Thymus (tissue), 11 donors: ENCODE measurements around the gene HEATR5A. TPM values are rescaled to one million over a fixed set of nuclear protein-coding genes. Genes with fewer than 3 reads are reported as not detected.

Source experiments
- DNase-seq, 9 donors: peaks; one replicate each; pipeline ENCODE4 v3.0.0-alpha.2; 2013; ENCODE audit warnings: low spot score in 9 of 9, low read depth in 6 of 9, missing footprints in 1 of 9
- H3K27ac ChIP-seq, 2 donors: one replicate each; pipeline ENCODE4 v1.5.1; 2013; ENCODE audit warnings: control low read depth in 1 of 2, low read depth in 1 of 2, low read length in 1 of 2, mild to moderate bottlenecking in 1 of 2, moderate library complexity in 1 of 2
- H3K27me3 ChIP-seq, 2 donors: one replicate each; pipeline ENCODE4 v1.5.1; 2013; ENCODE audit warnings: low read length in 1 of 2; ENCODE audit not compliant: control insufficient read depth in 2 of 2, insufficient read depth in 1 of 2
- H3K36me3 ChIP-seq, 2 donors: one replicate each; pipeline ENCODE4 v1.5.1; 2013; ENCODE audit warnings: low read length in 1 of 2, mild to moderate bottlenecking in 1 of 2, moderate library complexity in 1 of 2; ENCODE audit not compliant: control insufficient read depth in 2 of 2, insufficient read depth in 2 of 2
- H3K4me1 ChIP-seq, 2 donors: one replicate each; pipeline ENCODE4 v1.5.1; 2013; ENCODE audit warnings: low read length in 2 of 2; ENCODE audit not compliant: control insufficient read depth in 2 of 2, insufficient read depth in 2 of 2
- H3K4me3 ChIP-seq, 2 donors: one replicate each; pipeline ENCODE4 v1.5.1; 2013; ENCODE audit warnings: low read length in 2 of 2, control low read depth in 1 of 2, mild to moderate bottlenecking in 1 of 2
- H3K9me3 ChIP-seq, 2 donors: one replicate each; pipeline ENCODE4 v1.5.1; 2013; ENCODE audit warnings: low read length in 1 of 2, mild to moderate bottlenecking in 1 of 2; ENCODE audit not compliant: control insufficient read depth in 2 of 2, insufficient read depth in 1 of 2
- WGBS: extraction: QIAGEN DNeasy Blood & Tissue Kit; methylation state at CpG from one replicate; pipeline ENCODE4 v1.1.7; 2013; 5-methylcytosine and 5-hydroxymethylcytosine counted together
- polyA plus RNA-seq: library from polyadenylated mRNA; stranded (reverse); fragments of 200-250 nt; gene quantifications from one replicate; pipeline ENCODE4 v1.2.3, GENCODE V29; 2013
- total RNA-seq: library from RNA; stranded (reverse); fragments of 120-200 nt; gene quantifications from one replicate; pipeline ENCODE4 v1.2.4, GENCODE V29; 2013
- donor health status: healthy.

The HEATR5A gene
- total and polyA plus RNA-seq, 2 donors: 7.5 to 10.9 TPM

DNA sequence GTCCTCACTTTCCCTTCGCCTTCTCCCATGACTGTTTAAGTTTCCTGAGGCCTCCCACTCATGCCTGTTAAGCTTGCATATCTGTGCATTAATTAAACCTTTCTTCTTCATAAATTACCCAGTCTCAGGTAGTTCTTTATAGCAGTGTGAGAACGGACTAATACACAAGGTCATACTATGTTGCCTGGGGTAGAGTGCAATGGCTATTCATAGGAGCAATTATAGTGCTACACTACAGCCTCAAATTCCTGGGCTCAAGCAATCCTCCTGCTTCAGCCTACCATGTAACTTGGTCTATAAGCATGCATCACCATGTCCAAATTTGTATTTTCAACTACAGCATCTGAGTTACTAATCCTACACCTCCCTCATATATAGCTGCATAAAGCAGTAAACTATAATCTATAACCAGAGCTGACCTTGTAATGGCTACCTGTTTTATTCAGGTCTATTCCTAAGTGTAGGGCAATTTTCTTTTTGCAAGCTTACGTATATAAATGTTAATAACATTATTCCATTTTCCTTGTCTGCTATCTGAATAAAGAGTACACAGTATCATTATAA lies 18.9 kb downstream of the HEATR5A start:
- DNase-seq: no peak
- WGBS: 98% methylated on average over 3 of the region's 3 CpGs
- Histone ChIP-seq H3K9me3 (no peaks in the 10 kb centered on the region), H3K4me3 (no peak overlapping the region), H3K4me1 (no peaks in the 10 kb centered on the region), H3K27me3 (no peaks in the 10 kb centered on the region), H3K36me3 (no peaks in the 10 kb centered on the region), H3K27ac (no peak overlapping the region)

DNA sequence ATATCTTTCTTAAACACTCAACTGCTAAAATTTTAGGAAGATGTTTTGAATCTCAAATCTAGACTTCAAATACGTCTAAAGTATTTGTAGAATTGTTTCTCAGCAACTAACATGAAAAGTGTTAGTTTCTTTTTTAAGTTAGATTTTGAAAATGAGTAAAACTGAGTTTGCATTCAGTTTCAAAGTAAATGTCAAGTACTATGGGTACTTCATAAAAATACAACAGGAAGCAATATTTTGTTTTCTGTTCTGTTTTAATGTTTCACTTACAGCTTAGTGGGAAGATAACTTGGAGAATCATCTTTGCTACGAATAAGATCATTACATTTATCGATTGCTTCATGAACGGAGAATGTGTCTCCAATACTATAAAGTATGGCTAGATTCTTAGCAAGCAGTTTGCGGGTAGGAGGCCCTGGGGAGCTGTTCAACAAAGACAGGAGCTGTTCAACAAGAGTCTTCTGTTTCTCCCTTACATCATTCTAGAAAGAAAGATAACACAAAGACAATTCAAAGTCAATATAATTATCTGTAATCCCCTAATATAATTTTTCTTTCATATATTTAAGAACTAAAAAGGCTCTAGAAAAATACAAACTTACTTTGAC lies 20.2 kb downstream of the HEATR5A start:
- H3K27ac ChIP-seq: no peak overlapping the region
- H3K9me3 ChIP-seq: no peaks in the 10 kb centered on the region
- WGBS: 95% methylated on average over 5 of the region's 5 CpGs
- no peak for DNase-seq
- H3K27me3 ChIP-seq: no peaks in the 10 kb centered on the region
- no peak overlapping the region for H3K4me3 ChIP-seq
- no peaks in the 10 kb centered on the region for H3K4me1 ChIP-seq
- no peaks in the 10 kb centered on the region for H3K36me3 ChIP-seq

DNA sequence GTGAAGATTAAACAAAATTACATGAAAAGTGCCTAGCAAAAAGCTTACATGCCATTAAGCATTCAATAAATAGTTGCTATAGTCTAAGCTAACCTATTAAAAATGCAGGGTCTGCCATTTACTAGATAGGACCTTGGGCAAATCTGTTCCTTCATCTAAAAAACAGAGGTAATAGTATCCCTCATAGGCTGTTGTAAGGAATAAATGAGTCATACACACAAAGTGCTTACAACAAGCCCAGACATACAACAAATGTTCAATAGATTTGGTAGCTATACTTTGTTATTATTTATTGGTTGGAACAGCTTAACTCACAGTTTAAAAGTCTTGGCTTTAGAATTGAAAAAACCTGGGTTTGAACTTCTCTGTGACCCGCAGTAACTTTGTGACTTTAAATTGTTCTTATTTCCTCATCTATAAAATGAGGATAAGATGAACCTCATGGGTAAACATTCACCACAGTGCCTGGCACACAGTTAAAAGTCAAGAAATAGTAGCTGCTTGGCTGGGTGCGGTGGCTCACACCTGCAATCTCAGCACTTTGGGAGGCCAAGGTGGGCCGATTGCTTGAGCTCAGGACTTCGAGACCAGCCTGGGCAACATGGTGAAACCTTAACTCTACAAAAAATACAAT lies 24.7 kb downstream of the HEATR5A start:
- WGBS: 98% methylated on average over 4 of the region's 4 CpGs

DNA sequence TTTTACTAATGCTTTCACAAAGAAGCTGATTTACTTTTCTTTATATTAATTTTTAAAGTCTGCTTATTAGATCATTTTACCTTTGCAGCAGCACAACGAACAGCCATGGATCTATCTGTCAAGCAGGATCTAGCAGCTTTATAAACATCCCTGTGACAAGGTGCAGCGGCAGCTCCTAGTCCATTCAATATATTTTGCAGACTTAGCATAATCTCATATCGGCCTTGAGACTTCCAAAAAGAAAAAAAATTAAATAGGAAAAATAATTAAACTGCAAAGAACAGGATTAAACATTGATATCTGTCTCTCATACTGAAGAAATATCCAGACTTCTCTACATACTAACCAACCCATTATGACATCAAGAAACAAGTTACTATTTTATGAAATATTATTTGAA lies 25.2 kb downstream of the HEATR5A start:
- no peak for DNase-seq
- H3K9me3 ChIP-seq: no peaks in the 10 kb centered on the region
- H3K4me3 ChIP-seq: no peak overlapping the region
- no peaks in the 10 kb centered on the region for H3K36me3 ChIP-seq
- 97% methylated on average over 3 of the region's 3 CpGs for WGBS
- peaks cover 0 to 3% of the 10 kb centered on the region in 2 donors for H3K4me1 ChIP-seq
- no peaks in the 10 kb centered on the region for H3K27me3 ChIP-seq
- H3K27ac ChIP-seq: no peak overlapping the region

More for the DNA sequence above, 24.7 kb downstream of the HEATR5A start:
- no peak overlapping the region for H3K27ac ChIP-seq
- H3K4me3 ChIP-seq: no peak overlapping the region
- no peaks in the 10 kb centered on the region for H3K27me3 ChIP-seq
- H3K36me3 ChIP-seq: no peaks in the 10 kb centered on the region
- DNase-seq: no peak
- H3K4me1 ChIP-seq: peaks cover 0 to 3% of the 10 kb centered on the region in 2 donors
- H3K9me3 ChIP-seq: no peaks in the 10 kb centered on the region

DNA sequence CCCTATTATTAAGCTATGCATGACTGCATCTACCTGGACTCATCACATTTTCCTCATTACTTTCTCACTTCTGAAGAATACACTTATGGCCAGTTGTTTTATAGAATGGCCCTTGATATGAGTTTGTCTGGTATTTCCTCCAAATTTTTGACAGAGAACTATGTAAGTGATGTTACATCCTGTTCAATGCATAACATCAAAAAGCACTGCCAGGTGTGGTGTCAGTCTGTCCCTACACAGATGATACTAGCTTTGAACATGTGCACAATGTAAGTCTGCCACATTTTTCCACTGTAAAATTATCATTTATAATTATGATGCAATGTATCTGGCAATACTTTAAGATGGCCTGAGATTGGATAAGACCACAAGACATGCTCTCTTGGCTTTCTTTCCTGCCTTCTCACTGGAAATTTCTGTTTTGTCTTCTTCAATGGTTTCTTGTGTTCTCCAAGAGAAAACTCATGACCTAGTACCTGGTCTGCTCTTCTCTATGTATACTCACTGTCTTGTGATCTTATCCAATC lies 28.3 kb downstream of the HEATR5A start:
- no peak overlapping the region for H3K4me3 ChIP-seq
- H3K4me1 ChIP-seq: peaks cover 0 to 3% of the 10 kb centered on the region in 2 donors
- H3K27ac ChIP-seq: no peak overlapping the region
- no peaks in the 10 kb centered on the region for H3K9me3 ChIP-seq
- H3K36me3 ChIP-seq: no peaks in the 10 kb centered on the region
- no peaks in the 10 kb centered on the region for H3K27me3 ChIP-seq
- DNase-seq: peak in 4 of 9 donors; percentile 16 to 50 (median 20)

DNA sequence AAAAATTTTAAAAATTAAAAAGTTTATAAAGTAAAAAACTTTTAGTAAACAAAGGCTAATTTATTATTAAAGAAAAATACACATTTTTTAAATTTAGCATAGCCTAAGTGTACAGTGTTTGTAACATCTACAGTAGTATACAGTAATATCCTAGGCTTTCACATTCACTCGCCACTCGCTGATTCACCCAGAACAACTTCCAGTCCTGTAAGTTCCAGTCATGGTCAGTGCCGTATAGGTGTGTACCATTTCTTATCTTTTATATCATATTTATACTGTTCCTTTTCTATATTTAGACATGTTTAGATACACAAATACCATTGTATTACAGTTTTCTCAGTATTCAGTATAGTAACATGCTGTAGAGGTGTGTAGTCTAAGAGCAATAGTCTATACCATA lies 28.9 kb downstream of the HEATR5A start:
- Histone ChIP-seq H3K4me3 (no peak overlapping the region), H3K9me3 (no peaks in the 10 kb centered on the region), H3K36me3 (no peaks in the 10 kb centered on the region), H3K27me3 (no peaks in the 10 kb centered on the region), H3K27ac (no peak overlapping the region), H3K4me1 (peaks cover 0 to 3% of the 10 kb centered on the region in 2 donors)
- over 99% methylated on average over 3 of the region's 3 CpGs for WGBS
- DNase-seq: no peak

DNA sequence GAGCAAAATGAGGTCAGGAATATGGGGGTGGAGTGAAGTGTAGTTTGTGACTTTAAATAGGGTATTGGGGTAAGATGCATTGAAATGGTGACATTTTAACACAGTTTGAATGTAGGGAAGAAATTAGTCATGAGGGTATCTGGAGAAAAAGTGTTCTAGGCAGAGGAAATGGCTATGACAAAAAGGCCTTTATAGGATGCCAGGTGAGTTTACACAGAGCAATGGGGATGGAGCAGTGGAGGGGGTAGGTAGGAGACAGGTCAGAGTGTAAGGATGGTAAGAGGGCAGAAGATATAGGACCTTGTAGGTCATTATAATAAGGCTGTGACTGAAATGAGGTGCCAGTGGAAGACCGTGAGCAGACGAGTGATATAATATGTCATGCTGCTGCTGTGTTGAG lies 30.4 kb downstream of the HEATR5A start:
- Histone ChIP-seq H3K27me3 (no peaks in the 10 kb centered on the region), H3K4me3 (no peak overlapping the region), H3K9me3 (no peaks in the 10 kb centered on the region), H3K4me1 (peaks cover 0 to 3% of the 10 kb centered on the region in 2 donors), H3K27ac (no peak overlapping the region), H3K36me3 (no peaks in the 10 kb centered on the region)
- no peak for DNase-seq
- WGBS: 95% methylated on average over 2 of the region's 2 CpGs

DNA sequence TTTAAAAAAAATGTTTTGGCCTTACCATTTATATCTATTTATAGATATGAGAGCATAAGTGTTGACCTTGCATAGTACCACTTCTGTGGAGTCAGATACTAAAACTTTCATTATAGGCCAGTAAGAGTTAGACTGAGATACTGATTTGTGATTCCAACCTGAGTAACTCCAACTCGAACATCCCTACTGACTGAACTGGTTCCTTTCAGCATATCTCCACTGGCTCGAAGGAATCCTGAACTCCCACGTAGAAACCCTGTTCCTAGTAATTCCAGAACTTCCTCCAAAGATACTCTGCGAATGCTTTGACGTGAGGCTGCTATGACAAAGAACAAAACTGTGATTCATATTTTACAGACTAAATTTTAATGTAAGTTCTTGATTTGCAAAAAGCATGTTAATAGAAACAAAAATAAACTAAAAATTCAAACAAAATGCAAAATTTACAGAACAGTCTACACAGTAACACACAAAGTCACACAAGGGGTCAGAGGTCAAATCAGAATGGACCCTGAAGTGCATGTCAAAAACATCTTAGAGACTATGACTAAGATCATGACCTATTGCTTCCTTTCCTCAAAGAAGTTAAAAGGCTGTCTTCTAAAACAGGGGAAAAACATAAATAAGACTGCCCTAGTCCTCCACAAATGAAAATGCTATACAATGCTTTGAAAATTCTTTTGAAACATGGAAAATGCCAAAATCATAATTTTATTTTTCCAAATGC lies 31.5 kb downstream of the HEATR5A start:
- no peak overlapping the region for H3K27ac ChIP-seq

DNA sequence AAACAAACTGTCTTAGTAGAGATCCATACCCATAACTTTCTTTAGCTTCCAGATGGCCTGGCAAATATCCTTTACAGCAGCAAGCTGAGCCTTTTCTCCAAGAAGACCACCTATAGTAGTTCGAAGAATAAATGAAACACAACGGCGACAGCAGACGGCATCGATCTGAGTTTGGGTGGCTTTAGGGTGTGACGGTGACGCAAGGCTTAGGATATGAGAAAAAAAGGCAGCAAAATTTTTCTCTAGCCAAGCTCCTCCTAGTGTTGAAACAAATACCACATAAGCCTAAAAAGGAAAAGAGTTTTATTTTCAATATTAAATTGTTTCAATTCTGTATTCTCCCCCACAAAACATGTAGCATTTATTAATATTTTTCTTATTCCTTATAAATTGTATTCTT lies 33.3 kb downstream of the HEATR5A start:
- no peak overlapping the region for H3K4me3 ChIP-seq
- no peaks in the 10 kb centered on the region for H3K27me3 ChIP-seq
- WGBS: over 99% methylated on average over 7 of the region's 7 CpGs

More for the DNA sequence above, 31.5 kb downstream of the HEATR5A start:
- 94% methylated on average over 5 of the region's 5 CpGs for WGBS
- no peak for DNase-seq
- H3K4me3 ChIP-seq: no peak overlapping the region
- peaks cover 0 to 3% of the 10 kb centered on the region in 2 donors for H3K4me1 ChIP-seq
- H3K36me3 ChIP-seq: no peaks in the 10 kb centered on the region
- H3K9me3 ChIP-seq: no peaks in the 10 kb centered on the region
- H3K27me3 ChIP-seq: no peaks in the 10 kb centered on the region

More for the DNA sequence above, 33.3 kb downstream of the HEATR5A start:
- H3K36me3 ChIP-seq: no peaks in the 10 kb centered on the region
- H3K9me3 ChIP-seq: no peaks in the 10 kb centered on the region
- no peak overlapping the region for H3K27ac ChIP-seq
- DNase-seq: no peak
- H3K4me1 ChIP-seq: peaks cover 0 to 3% of the 10 kb centered on the region in 2 donors
